K562 (cell line): ENCODE results near the gene CCDC28A. TPM values are rescaled to one million over a fixed set of nuclear protein-coding genes. Genes with fewer than 3 reads are reported as not detected.

ENCODE experiments used
- BACH1 ChIP-seq: fragments of 200-800 bp; sonication (Bioruptor generic); IDR thresholded peaks from 2 replicates; pipeline ENCODE4 v1.6.1; 2016; ENCODE audit warnings: missing genetic modification characterization, missing compliant biosample characterization
- CXXC5 ChIP-seq: fragments of 250-450 bp; sonication (Bioruptor Pico); IDR thresholded peaks from 2 replicates; pipeline ENCODE4 v1.8.0; 2022; ENCODE audit warnings: inconsistent platforms, mild to moderate bottlenecking, moderate library complexity
- EP300 ChIP-seq: IDR thresholded peaks from 2 replicates; pipeline ENCODE4 v1.6.1; 2012; ENCODE audit warnings: low read length, improper control_type of control experiment
- FOXK1 ChIP-seq: sonication (generic); formaldehyde crosslinking; IDR thresholded peaks from 2 replicates; pipeline ENCODE4 v1.8.0; 2022; ENCODE audit warnings: missing genetic modification reagents, mild to moderate bottlenecking, borderline replicate concordance
- HMG20B ChIP-seq: fragments of 250-450 bp; sonication (Bioruptor Pico); IDR thresholded peaks from 2 replicates; pipeline ENCODE4 v1.5.0; 2021; ENCODE audit warnings: mild to moderate bottlenecking
- MEIS2 ChIP-seq: fragments of 450-650 bp; IDR thresholded peaks from 2 replicates; pipeline ENCODE4 v1.6.1; 2014; ENCODE audit warnings: mild to moderate bottlenecking; ENCODE audit not compliant: partially characterized antibody
- NEUROD1 ChIP-seq: fragments of 150-350 bp; IDR thresholded peaks from 2 replicates; pipeline ENCODE4 v1.6.1; 2014; ENCODE audit warnings: borderline replicate concordance, low read length, low read depth; ENCODE audit not compliant: partially characterized antibody
- NFIC ChIP-seq: fragments of 450-650 bp; IDR thresholded peaks from 2 replicates; pipeline ENCODE4 v1.6.1; 2017; ENCODE audit warnings: mild to moderate bottlenecking, inconsistent platforms
- NFXL1 ChIP-seq: fragments of 450-650 bp; formaldehyde crosslinking; IDR thresholded peaks from 2 replicates; pipeline ENCODE4 v1.4.0; 2021; ENCODE audit warnings: mild to moderate bottlenecking
- RAD51 ChIP-seq: fragments of 450-650 bp; IDR thresholded peaks from 2 replicates; pipeline ENCODE4 v1.7.1; 2016; ENCODE audit warnings: low read depth, mild to moderate bottlenecking, borderline replicate concordance
- RB1 ChIP-seq: fragments of 450-650 bp; IDR thresholded peaks from 2 replicates; pipeline ENCODE4 v1.6.1; 2017; ENCODE audit warnings: low read depth, mild to moderate bottlenecking
- SMAD3 ChIP-seq: fragments of 450-650 bp; formaldehyde crosslinking; conservative IDR thresholded peaks from 2 replicates; pipeline ENCODE4 v1.4.0; 2020; ENCODE audit warnings: mild to moderate bottlenecking
- SRSF9 ChIP-seq: fragments of 200-400 bp; formaldehyde crosslinking; IDR thresholded peaks from 2 replicates; pipeline ENCODE4 v1.6.1; 2017; ENCODE audit warnings: low read depth, low read length, borderline replicate concordance
- YBX1 ChIP-seq: fragments of 450-650 bp; IDR thresholded peaks from 2 replicates; pipeline ENCODE4 v1.7.1; 2016; ENCODE audit warnings: mild to moderate bottlenecking
- ZFP36 ChIP-seq: fragments of 150-350 bp; IDR thresholded peaks from 2 replicates; pipeline ENCODE4 v1.6.1; 2018; ENCODE audit warnings: low read length, low read depth; ENCODE audit not compliant: partially characterized antibody
- ZNF184 ChIP-seq: sonication (generic); formaldehyde crosslinking; IDR thresholded peaks from 2 replicates; pipeline ENCODE4 v1.5.0; 2020; ENCODE audit warnings: missing genetic modification reagents
- ZNF764 ChIP-seq: fragments of 250-450 bp; sonication (Bioruptor Pico); IDR thresholded peaks from 2 replicates; pipeline ENCODE4 v1.4.0; 2020; ENCODE audit warnings: low read depth, mild to moderate bottlenecking, moderate library complexity
- polyA plus RNA-seq, 8 experiments: library from polyadenylated mRNA; depleted of rRNA in 4 of 8; stranded (reverse) in 5 of 8; unstranded in 3 of 8; fragments of >200 nt; fragmentation: Nextera tagmentation in 2 of 8; fragmentation: Illumina TruSeq in 1 of 8; extraction: Ambion mirVana in 2 of 8; extraction: Trizol in 1 of 8; gene quantifications; 2 replicates each; pipeline versions ENCODE4 v1.2.1 to v1.2.3, GENCODE V29; 2011 to 2014; ENCODE audit warnings: inconsistent platforms in 1 of 8, missing spikeins in 1 of 8
- total RNA-seq, 7 experiments: library from RNA; depleted of rRNA in 6 of 7; stranded (reverse); fragments of >200 nt in 6 of 7; fragmentation: Illumina TruSeq in 2 of 7; extraction: Trizol in 2 of 7; gene quantifications; 2 replicates each; pipeline versions ENCODE4 v1.2.1 to v1.2.3, GENCODE V29; 2011 to 2021; ENCODE audit warnings: low replicate concordance in 1 of 7
- TF ChIP-seq, protein P1 (sequence below), 2 experiments: fragments of 450-650 bp; formaldehyde crosslinking in 1 of 2; IDR thresholded peaks; 2 replicates each; pipeline versions ENCODE4 v1.4.0 to v1.6.1; 2014 to 2020; ENCODE audit warnings: mild to moderate bottlenecking in 2 of 2, borderline replicate concordance in 1 of 2, low read depth in 1 of 2
- TF ChIP-seq, protein P2 (sequence below): fragments of 250-450 bp; sonication (Bioruptor Pico); IDR thresholded peaks from 2 replicates; pipeline ENCODE4 v1.8.0; 2021; ENCODE audit warnings: moderate library complexity, mild to moderate bottlenecking, inconsistent platforms

Gene CCDC28A
- total and polyA plus RNA-seq, 9 of the 15 experiments (the other 6 are each of a cell fraction or from before 2014, with no cell fraction given), result 12.6 to 35.5 (median 19.1) TPM

DNA sequence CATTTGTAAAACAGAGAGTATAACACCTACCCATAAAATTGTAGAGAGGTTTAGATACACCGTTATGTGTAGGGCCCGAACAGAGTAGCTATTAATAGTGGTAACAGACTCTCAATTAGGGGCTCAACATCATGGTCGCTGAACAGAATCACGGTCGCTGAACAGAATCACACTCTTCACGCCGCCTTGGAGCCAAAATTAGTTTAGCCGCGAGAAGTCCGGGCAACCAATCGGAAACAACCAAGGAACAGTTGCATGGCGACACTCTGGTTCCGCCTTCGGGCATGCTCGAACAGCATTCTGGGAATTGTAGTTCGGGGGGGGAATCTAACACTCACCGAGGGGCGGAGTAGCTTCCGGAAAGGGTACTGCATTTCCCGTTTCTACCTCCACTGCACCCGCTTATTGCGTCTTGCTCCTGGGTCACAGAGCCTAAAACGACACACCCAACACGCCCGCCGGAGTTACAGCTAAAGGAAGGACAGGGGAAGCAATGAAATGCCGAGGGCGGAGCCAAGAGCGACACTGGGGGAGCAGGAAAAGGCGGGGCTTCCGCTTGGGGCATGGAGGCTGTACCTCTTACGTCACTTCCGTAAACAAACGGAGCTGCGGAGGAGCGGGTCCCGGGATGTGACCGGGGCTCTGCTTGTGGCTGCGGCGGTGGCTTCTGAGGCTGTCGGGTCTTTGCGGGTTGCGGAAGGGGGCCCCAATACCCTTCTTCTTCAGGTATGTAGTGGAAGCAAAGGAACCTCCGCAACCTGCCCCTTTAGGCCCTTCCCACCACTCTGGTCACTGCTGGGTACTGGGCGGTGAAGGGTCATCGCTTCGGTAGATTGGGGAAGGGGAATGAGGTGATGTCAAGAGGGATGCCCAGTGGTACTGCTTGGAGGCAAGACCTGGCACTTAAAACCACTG is at the start of gene CCDC28A (continued):
- TF ChIP-seq, protein P1, sequence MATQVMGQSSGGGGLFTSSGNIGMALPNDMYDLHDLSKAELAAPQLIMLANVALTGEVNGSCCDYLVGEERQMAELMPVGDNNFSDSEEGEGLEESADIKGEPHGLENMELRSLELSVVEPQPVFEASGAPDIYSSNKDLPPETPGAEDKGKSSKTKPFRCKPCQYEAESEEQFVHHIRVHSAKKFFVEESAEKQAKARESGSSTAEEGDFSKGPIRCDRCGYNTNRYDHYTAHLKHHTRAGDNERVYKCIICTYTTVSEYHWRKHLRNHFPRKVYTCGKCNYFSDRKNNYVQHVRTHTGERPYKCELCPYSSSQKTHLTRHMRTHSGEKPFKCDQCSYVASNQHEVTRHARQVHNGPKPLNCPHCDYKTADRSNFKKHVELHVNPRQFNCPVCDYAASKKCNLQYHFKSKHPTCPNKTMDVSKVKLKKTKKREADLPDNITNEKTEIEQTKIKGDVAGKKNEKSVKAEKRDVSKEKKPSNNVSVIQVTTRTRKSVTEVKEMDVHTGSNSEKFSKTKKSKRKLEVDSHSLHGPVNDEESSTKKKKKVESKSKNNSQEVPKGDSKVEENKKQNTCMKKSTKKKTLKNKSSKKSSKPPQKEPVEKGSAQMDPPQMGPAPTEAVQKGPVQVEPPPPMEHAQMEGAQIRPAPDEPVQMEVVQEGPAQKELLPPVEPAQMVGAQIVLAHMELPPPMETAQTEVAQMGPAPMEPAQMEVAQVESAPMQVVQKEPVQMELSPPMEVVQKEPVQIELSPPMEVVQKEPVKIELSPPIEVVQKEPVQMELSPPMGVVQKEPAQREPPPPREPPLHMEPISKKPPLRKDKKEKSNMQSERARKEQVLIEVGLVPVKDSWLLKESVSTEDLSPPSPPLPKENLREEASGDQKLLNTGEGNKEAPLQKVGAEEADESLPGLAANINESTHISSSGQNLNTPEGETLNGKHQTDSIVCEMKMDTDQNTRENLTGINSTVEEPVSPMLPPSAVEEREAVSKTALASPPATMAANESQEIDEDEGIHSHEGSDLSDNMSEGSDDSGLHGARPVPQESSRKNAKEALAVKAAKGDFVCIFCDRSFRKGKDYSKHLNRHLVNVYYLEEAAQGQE (IDR thresholded peaks at IDR 0.05; ENCODE audit: borderline replicate concordance), result no peak
- TF ChIP-seq, protein P1 (CRISPR knock-in tag; IDR thresholded peaks at IDR 0.05; ENCODE audit: low read depth), result no peak
- TF ChIP-seq NFXL1 (CRISPR knock-in tag), result no peak
- peak; percentile 30 for TF ChIP-seq ZFP36
- TF ChIP-seq ZNF764, result no peak
- no peak for TF ChIP-seq YBX1
- TF ChIP-seq NFIC, result no peak
- peak; percentile 4; the same call in 1 of the 2 replicates for TF ChIP-seq EP300
- no peak for TF ChIP-seq MEIS2
- no peak for TF ChIP-seq ZNF184
- TF ChIP-seq RB1, result peak; percentile 29
- no peak for TF ChIP-seq BACH1 (tag)
- peak; percentile 54 for TF ChIP-seq CXXC5 (CRISPR knock-in tag)
- no peak for TF ChIP-seq SRSF9
- TF ChIP-seq NEUROD1, result peak; percentile 47
- TF ChIP-seq FOXK1 (CRISPR knock-in tag), result peak; percentile 85
- TF ChIP-seq, protein P2, sequence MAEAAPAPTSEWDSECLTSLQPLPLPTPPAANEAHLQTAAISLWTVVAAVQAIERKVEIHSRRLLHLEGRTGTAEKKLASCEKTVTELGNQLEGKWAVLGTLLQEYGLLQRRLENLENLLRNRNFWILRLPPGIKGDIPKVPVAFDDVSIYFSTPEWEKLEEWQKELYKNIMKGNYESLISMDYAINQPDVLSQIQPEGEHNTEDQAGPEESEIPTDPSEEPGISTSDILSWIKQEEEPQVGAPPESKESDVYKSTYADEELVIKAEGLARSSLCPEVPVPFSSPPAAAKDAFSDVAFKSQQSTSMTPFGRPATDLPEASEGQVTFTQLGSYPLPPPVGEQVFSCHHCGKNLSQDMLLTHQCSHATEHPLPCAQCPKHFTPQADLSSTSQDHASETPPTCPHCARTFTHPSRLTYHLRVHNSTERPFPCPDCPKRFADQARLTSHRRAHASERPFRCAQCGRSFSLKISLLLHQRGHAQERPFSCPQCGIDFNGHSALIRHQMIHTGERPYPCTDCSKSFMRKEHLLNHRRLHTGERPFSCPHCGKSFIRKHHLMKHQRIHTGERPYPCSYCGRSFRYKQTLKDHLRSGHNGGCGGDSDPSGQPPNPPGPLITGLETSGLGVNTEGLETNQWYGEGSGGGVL, result no peak
- TF ChIP-seq RAD51, result no peak
- no peak for TF ChIP-seq HMG20B (CRISPR knock-in tag)
- no peak for TF ChIP-seq SMAD3 (CRISPR knock-in tag)
